Bronchial epithelial cell (primary cell): ENCODE data around the gene TPRN. TPM values are rescaled to one million over a fixed set of nuclear protein-coding genes. Genes with fewer than 3 reads are reported as not detected.

Experiments
- DNase-seq: peaks from one replicate; pipeline ENCODE4 v3.0.0-alpha.2; 2010; ENCODE audit warnings: low read depth
- FAIRE-seq: peaks from 2 replicates; lab custom pipeline; 2011; peaks lifted over from hg19 to GRCh38; lab: Jason Lieb, UNC
- H3K27me3 ChIP-seq: 2 replicates; pipeline ENCODE4 v1.5.1; 2011; ENCODE audit warnings: low read length; ENCODE audit not compliant: control insufficient read depth, insufficient read depth
- H3K36me3 ChIP-seq: 2 replicates; pipeline ENCODE4 v1.5.1; 2011; ENCODE audit warnings: low read length; ENCODE audit not compliant: control insufficient read depth, insufficient read depth
- H3K4me3 ChIP-seq: 2 replicates; pipeline ENCODE4 v1.5.1; 2011; ENCODE audit warnings: mild to moderate bottlenecking, low read depth, low read length, control low read depth
- total RNA-seq: library from RNA; depleted of rRNA; stranded (reverse); fragments of >200 nt; gene quantifications from 2 replicates; pipeline ENCODE4 v1.2.1, GENCODE V29; 2014
- TF ChIP-seq, protein P1 (sequence below): IDR thresholded peaks from 2 replicates; pipeline ENCODE4 v1.5.1; 2011; ENCODE audit warnings: mild to moderate bottlenecking, moderate library complexity, low read length, control low read depth, inconsistent platforms; ENCODE audit not compliant: insufficient read depth, severe bottlenecking

The TPRN gene
- total RNA-seq, 1 donor from 2014 or later, result 3.2 TPM

- FAIRE-seq, result no peak
- TF ChIP-seq, protein P1, sequence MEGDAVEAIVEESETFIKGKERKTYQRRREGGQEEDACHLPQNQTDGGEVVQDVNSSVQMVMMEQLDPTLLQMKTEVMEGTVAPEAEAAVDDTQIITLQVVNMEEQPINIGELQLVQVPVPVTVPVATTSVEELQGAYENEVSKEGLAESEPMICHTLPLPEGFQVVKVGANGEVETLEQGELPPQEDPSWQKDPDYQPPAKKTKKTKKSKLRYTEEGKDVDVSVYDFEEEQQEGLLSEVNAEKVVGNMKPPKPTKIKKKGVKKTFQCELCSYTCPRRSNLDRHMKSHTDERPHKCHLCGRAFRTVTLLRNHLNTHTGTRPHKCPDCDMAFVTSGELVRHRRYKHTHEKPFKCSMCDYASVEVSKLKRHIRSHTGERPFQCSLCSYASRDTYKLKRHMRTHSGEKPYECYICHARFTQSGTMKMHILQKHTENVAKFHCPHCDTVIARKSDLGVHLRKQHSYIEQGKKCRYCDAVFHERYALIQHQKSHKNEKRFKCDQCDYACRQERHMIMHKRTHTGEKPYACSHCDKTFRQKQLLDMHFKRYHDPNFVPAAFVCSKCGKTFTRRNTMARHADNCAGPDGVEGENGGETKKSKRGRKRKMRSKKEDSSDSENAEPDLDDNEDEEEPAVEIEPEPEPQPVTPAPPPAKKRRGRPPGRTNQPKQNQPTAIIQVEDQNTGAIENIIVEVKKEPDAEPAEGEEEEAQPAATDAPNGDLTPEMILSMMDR, result no peak
- DNase-seq, result no peak
- Histone ChIP-seq H3K36me3 (no peaks in the 10 kb centered on the region), H3K4me3 (no peak overlapping the region), H3K27me3 (peaks cover 2% of the 10 kb centered on the region)
Measured at GRCh38 chr9:137148242-137148641, 52.3 kb downstream of the TPRN start.

DNA sequence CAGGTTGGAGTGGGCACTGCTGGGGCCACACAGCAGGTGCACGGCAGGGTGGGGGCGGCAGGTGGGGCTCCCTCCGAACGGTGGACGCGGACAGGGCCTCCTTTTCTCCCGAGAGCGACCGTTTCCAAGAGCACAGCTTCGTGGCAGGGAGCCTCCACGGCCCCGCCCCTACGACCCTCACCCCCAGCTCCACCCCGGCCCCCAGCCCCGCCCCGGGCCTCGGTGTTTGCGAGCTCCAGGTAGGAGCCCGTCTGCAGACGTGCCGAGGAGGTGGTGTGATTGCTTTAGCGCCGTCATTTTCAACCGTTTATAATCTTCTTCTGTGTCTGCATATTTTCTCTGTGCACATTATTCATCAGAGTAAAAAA, 52.8 kb downstream of the TPRN start:
- H3K27me3 ChIP-seq, result peaks cover 2% of the 10 kb centered on the region
- FAIRE-seq, result no peak

GRCh38 chr9:137147091-137147792, 53.3 kb downstream of the TPRN start:
- TF ChIP-seq, protein P1, result no peak
- peaks cover 2% of the 10 kb centered on the region for H3K27me3 ChIP-seq
- DNase-seq (no peak), FAIRE-seq (no peak)
- no peak overlapping the region for H3K4me3 ChIP-seq
- H3K36me3 ChIP-seq, result no peaks in the 10 kb centered on the region

More for the DNA sequence above, 52.8 kb downstream of the TPRN start:
- TF ChIP-seq, protein P1, result no peak
- H3K4me3 ChIP-seq, result no peak overlapping the region
- no peaks in the 10 kb centered on the region for H3K36me3 ChIP-seq
- DNase-seq, result no peak

DNA sequence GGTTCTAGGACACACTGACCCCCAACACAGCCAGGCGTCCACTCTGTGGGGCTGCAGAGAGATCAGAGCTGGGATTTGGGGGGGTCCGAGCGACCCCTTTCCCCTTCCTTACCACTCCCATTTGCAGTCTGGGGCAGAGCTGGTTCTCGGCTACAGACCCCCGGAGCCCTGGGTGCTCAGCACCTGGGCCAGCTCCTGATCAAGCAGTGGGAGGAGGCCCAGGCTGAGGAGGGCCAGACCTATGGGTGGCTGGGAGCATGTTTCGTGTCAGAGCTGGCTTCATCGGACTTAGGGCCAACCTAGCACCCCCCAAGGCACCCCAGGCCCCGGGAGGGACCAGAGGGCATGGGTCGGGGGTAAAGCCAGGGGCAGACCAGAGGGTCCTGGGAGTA, 54.0 kb downstream of the TPRN start:
- DNase-seq (no peak), FAIRE-seq (no peak)
- H3K4me3 ChIP-seq, result no peak overlapping the region
- TF ChIP-seq, protein P1, result no peak
- H3K36me3 ChIP-seq, result no peaks in the 10 kb centered on the region
- H3K27me3 ChIP-seq, result peaks cover 2% of the 10 kb centered on the region

GRCh38 chr9:137145731-137146526, 54.6 kb downstream of the TPRN start:
- no peak overlapping the region for H3K4me3 ChIP-seq
- H3K27me3 ChIP-seq, result peaks cover 2% of the 10 kb centered on the region
- no peak for DNase-seq
- no peaks in the 10 kb centered on the region for H3K36me3 ChIP-seq
- TF ChIP-seq, protein P1, result no peak
- FAIRE-seq, result no peak
